Keratinocyte (primary cell): ENCODE results near the gene ITFG1. TPM values are rescaled to one million over a fixed set of nuclear protein-coding genes. Genes with fewer than 3 reads are reported as not detected.
"Not testable (repeated sequence)": the region's sequence is repeated elsewhere in the genome, so short reads cannot be mapped to it uniquely, and the experiment has no call there.

Source experiments
- DNase-seq: peaks from one replicate; pipeline ENCODE4 v3.0.0-alpha.2; 2011; ENCODE audit warnings: low read depth, missing footprints, low spot score
- FAIRE-seq: peaks from 2 replicates; lab custom pipeline; 2011; peaks lifted over from hg19 to GRCh38; lab: Jason Lieb, UNC
- H2AFZ ChIP-seq: 2 replicates; pipeline ENCODE4 v1.6.0; 2012; ENCODE audit warnings: low read length, control low read depth, inconsistent platforms; ENCODE audit not compliant: control insufficient read depth
- H3K27ac ChIP-seq: 2 replicates; pipeline ENCODE4 v1.5.1; 2011; ENCODE audit warnings: low read length; ENCODE audit not compliant: control insufficient read depth, insufficient read depth
- H3K27me3 ChIP-seq: 3 replicates; pipeline ENCODE4 v1.6.0; 2011; ENCODE audit warnings: low read length; ENCODE audit not compliant: control insufficient read depth, insufficient read depth; ENCODE audit errors: extremely low read depth
- H3K36me3 ChIP-seq, 2 experiments: 2 replicates in 1 of 2; 3 replicates in 1 of 2; pipeline ENCODE4 v1.5.1; 2011; ENCODE audit warnings: low read length in 2 of 2, mild to moderate bottlenecking in 1 of 2; ENCODE audit not compliant: control insufficient read depth in 2 of 2, insufficient read depth in 2 of 2; ENCODE audit errors: extremely low read depth in 1 of 2
- H3K4me1 ChIP-seq: 3 replicates; pipeline ENCODE4 v1.5.1; 2011; ENCODE audit warnings: low read length; ENCODE audit not compliant: control insufficient read depth, insufficient read depth; ENCODE audit errors: extremely low read depth
- H3K4me2 ChIP-seq: 3 replicates; pipeline ENCODE4 v1.6.0; 2011; ENCODE audit warnings: low read depth, low read length; ENCODE audit not compliant: control insufficient read depth, insufficient read depth; ENCODE audit errors: extremely low read depth
- H3K4me3 ChIP-seq, 3 experiments: fragments of 200-600 bp in 1 of 3; sonication (generic) in 1 of 3; 2 replicates in 2 of 3; 3 replicates in 1 of 3; pipeline ENCODE4 v1.5.1; 2011 to 2016; ENCODE audit warnings: low read length in 3 of 3, mild to moderate bottlenecking in 3 of 3, control low read depth in 2 of 3, inconsistent platforms in 1 of 3, low read depth in 1 of 3, mixed read lengths in 1 of 3, mixed run types in 1 of 3, moderate library complexity in 1 of 3; ENCODE audit not compliant: control insufficient read depth in 2 of 3, insufficient read depth in 2 of 3; ENCODE audit errors: extremely low read depth in 1 of 3
- H3K79me2 ChIP-seq: 2 replicates; pipeline ENCODE4 v1.6.0; 2012; ENCODE audit warnings: low read length; ENCODE audit not compliant: control insufficient read depth, insufficient read depth
- H3K9ac ChIP-seq: 3 replicates; pipeline ENCODE4 v1.6.0; 2011; ENCODE audit warnings: low read length; ENCODE audit not compliant: control insufficient read depth, insufficient read depth; ENCODE audit errors: extremely low read depth
- H3K9me1 ChIP-seq: 3 replicates; pipeline ENCODE4 v1.6.0; 2011; ENCODE audit warnings: low read length; ENCODE audit not compliant: control insufficient read depth, insufficient read depth; ENCODE audit errors: extremely low read depth
- H3K9me3 ChIP-seq: 2 replicates; pipeline ENCODE4 v1.5.1; 2012; ENCODE audit warnings: low read depth, low read length; ENCODE audit not compliant: control insufficient read depth
- H4K20me1 ChIP-seq: 3 replicates; pipeline ENCODE4 v1.6.0; 2011; ENCODE audit warnings: low read length; ENCODE audit not compliant: control insufficient read depth, insufficient read depth; ENCODE audit errors: extremely low read depth
- CTCF ChIP-seq, 3 experiments: IDR thresholded peaks in 1 of 3; conservative IDR thresholded peaks in 1 of 3; optimal IDR thresholded peaks in 1 of 3; 2 replicates in 2 of 3; 3 replicates in 1 of 3; pipeline versions ENCODE3 to v1.5.1; 2011; ENCODE audit warnings: low read length in 3 of 3, mild to moderate bottlenecking in 3 of 3, moderate library complexity in 2 of 3, control low read depth in 1 of 3, inconsistent platforms in 1 of 3; ENCODE audit not compliant: insufficient read depth in 2 of 3; ENCODE audit errors: extremely low read depth in 1 of 3
- EZH2 ChIP-seq: IDR thresholded peaks from one replicate; pipeline ENCODE4 v1.6.1; 2012; ENCODE audit warnings: inconsistent platforms, mild to moderate bottlenecking, low read length, moderate library complexity
- dilution Hi-C: fragments of 300-500 bp; cut with MboI; formaldehyde crosslinking; loops from one replicate; pipeline ENCODE4 v1.7.0; 2020; ENCODE audit warnings: low sequenced_read_pairs; ENCODE audit not compliant: extremely low pct_ligation_motif_present
- polyA plus RNA-seq, 5 experiments: library from polyadenylated mRNA; depleted of rRNA in 3 of 5; stranded (reverse) in 3 of 5; stranded (forward) in 1 of 5; unstranded in 1 of 5; fragments of >200 nt; gene quantifications; 1 replicate in 1 of 5; 2 replicates in 3 of 5; 3 replicates in 1 of 5; pipeline versions ENCODE4 v1.2.1 to v1.2.3, GENCODE V29; 2011 to 2012; ENCODE audit warnings: missing spikeins in 2 of 5, low read depth in 1 of 5, low replicate concordance in 1 of 5

Gene ITFG1
- polyA plus RNA-seq, 1 donor (not counting 4 experiments of a cell fraction or from before 2014, with no cell fraction given): 83.8 TPM

GRCh38 chr16:47448830-47449575, 11.9 kb downstream of the ITFG1 start:
- no peak for DNase-seq
- Histone ChIP-seq H3K9me1 (no peaks in the 10 kb centered on the region), H3K9ac (no peak overlapping the region), H3K79me2 (no peaks in the 10 kb centered on the region), H3K27ac (no peak overlapping the region), H3K4me2 (no peak overlapping the region), H3K4me1 (no peaks in the 10 kb centered on the region), H3K4me3 (no peak overlapping the region), H4K20me1 (no peaks in the 10 kb centered on the region), H3K36me3 (peaks cover 8 to 15% of the 10 kb centered on the region in 2 experiments), H3K9me3 (no peaks in the 10 kb centered on the region), H2AFZ (no peak overlapping the region), H3K27me3 (no peaks in the 10 kb centered on the region)
- FAIRE-seq: no peak
- dilution Hi-C loops: no loop called here
- TF ChIP-seq CTCF (optimal IDR thresholded peaks at IDR 0.05 in 1 of 3, IDR thresholded peaks at IDR 0.05 in 1 of 3, conservative IDR thresholded peaks at IDR 0.05 in 1 of 3; ENCODE audit: extremely low read depth in 1 of 3, insufficient read depth in 2 of 3, low read length in 3 of 3): no peak

- DNase-seq: no peak
- Histone ChIP-seq H3K9ac (no peak overlapping the region), H3K27ac (no peak overlapping the region), H3K4me1 (no peaks in the 10 kb centered on the region), H2AFZ (no peak overlapping the region), H3K4me3 (no peak overlapping the region), H3K9me3 (no peaks in the 10 kb centered on the region), H3K36me3 (peaks cover 2 to 6% of the 10 kb centered on the region in 2 experiments), H3K9me1 (no peaks in the 10 kb centered on the region), H3K4me2 (no peak overlapping the region), H3K79me2 (no peaks in the 10 kb centered on the region), H4K20me1 (no peaks in the 10 kb centered on the region), H3K27me3 (no peaks in the 10 kb centered on the region)
- FAIRE-seq: no peak
- dilution Hi-C loops: no loop called here
- TF ChIP-seq CTCF (optimal IDR thresholded peaks at IDR 0.05 in 1 of 3, IDR thresholded peaks at IDR 0.05 in 1 of 3, conservative IDR thresholded peaks at IDR 0.05 in 1 of 3; ENCODE audit: extremely low read depth in 1 of 3, insufficient read depth in 2 of 3, low read length in 3 of 3) (no peak), EZH2 (no peak)
These were observed 14.4 kb downstream of the ITFG1 start for GRCh38 chr16:47446431-47446830.

GRCh38 chr16:47442884-47443283, 18.0 kb downstream of the ITFG1 start:
- H3K9me1 ChIP-seq, FAIRE-seq, H3K4me1 ChIP-seq, dilution Hi-C loops, H3K4me3 ChIP-seq, H2AFZ ChIP-seq, H3K36me3 ChIP-seq, H3K79me2 ChIP-seq, DNase-seq, H3K9me3 ChIP-seq, H3K4me2 ChIP-seq, H3K9ac ChIP-seq, H4K20me1 ChIP-seq, H3K27ac ChIP-seq, H3K27me3 ChIP-seq: not testable (repeated sequence)

GRCh38 chr16:47440066-47440465, 20.8 kb downstream of the ITFG1 start:
- H3K27me3 ChIP-seq, dilution Hi-C loops, H3K9me3 ChIP-seq, H3K9ac ChIP-seq, DNase-seq, H3K4me2 ChIP-seq, H4K20me1 ChIP-seq, H3K4me1 ChIP-seq, H3K36me3 ChIP-seq, FAIRE-seq, H3K79me2 ChIP-seq, H3K27ac ChIP-seq, H3K4me3 ChIP-seq, H2AFZ ChIP-seq, H3K9me1 ChIP-seq: not testable (repeated sequence)
